ENCODE data around the gene ARMC7. TPM values are rescaled to one million over a fixed set of nuclear protein-coding genes. Genes with fewer than 3 reads are reported as not detected.

The ARMC7 gene
- total and polyA plus RNA-seq, 8 donors = 2.2 to 26.8 (median 11.4) TPM

DNA sequence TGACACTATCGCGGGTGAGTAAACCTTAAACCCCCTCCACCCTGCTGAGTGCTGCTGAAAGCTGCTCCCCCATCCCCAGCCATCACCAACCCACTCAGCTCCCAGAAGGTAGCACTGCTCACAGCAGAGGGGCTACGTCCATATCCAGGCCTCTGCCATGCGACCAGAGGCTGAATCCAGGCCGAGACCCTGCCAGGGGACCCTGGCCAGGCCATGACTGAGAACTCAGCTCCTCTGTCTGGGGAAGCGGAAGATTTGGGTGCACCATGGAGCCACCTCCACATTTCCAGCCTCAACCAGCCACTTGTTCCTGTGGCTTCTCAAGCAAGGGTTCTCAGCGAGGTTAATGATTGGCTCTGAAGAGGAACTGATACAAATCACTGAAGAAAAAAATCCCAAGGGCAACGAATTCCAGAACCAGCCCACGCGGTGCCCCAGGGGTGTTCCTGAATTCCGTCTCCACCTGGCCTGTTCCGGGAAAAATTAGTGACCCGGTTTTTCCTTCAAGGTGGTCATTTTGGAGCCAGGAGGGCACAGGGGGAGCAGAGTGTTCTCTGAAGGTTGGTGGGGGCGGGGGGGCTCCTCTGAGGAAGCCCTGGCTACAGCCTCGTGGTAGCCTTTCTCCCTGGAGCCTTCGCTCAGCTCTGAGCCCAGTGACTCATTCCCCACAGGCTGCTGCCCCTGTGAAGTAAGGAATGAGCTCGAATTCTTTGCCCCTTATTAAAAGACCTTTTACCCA is 31.3 kb upstream of the ARMC7 start:
- no peak for TF ChIP-seq POLR2A (IDR thresholded peaks at IDR 0.05)
- TF ChIP-seq POLR2AphosphoS5 (IDR thresholded peaks at IDR 0.05) = no peak
- TF ChIP-seq EP300 (IDR thresholded peaks at IDR 0.05) = no peak
- TF ChIP-seq, protein P1, sequence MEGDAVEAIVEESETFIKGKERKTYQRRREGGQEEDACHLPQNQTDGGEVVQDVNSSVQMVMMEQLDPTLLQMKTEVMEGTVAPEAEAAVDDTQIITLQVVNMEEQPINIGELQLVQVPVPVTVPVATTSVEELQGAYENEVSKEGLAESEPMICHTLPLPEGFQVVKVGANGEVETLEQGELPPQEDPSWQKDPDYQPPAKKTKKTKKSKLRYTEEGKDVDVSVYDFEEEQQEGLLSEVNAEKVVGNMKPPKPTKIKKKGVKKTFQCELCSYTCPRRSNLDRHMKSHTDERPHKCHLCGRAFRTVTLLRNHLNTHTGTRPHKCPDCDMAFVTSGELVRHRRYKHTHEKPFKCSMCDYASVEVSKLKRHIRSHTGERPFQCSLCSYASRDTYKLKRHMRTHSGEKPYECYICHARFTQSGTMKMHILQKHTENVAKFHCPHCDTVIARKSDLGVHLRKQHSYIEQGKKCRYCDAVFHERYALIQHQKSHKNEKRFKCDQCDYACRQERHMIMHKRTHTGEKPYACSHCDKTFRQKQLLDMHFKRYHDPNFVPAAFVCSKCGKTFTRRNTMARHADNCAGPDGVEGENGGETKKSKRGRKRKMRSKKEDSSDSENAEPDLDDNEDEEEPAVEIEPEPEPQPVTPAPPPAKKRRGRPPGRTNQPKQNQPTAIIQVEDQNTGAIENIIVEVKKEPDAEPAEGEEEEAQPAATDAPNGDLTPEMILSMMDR (IDR thresholded peaks at IDR 0.05) = no peak
- intact Hi-C loops (cut with DNase I; ENCODE audit: low total_unique reads) = no loop called here
- Histone ChIP-seq H3K36me3 (no peaks in the 10 kb centered on the region), H3K27ac (peak overlapping the region; percentile 77 to 87 (median 82)), H3K4me1 (peaks cover 25 to 37% (median 29%) of the 10 kb centered on the region in 4 donors), H3K27me3 (no peaks in the 10 kb centered on the region), H3K9me3 (no peaks in the 10 kb centered on the region), H3K4me3 (no peak overlapping the region)
- 48 to 63% (median 54%) methylated on average over 13 to 17 of the region's 17 CpGs for WGBS, 5 donors
- DNase-seq = peak in 1 of 2 donors; percentile 54

DNA sequence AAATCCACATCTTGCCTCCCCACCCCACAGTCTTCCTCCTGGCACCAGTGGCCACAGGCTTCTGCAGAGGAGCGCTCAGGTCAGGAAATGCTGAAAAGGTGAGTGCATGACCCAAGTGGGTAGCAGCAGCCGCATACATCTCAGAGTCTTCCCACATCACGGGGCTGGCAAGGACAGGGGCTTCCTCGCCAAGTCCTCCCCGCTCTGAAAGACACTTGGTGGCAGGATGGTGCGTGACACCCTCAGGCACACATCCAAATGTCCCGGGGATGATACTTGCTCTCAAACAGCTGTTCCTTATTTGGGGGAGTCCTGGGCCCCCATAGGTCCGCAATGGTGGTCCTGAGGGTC is 30.8 kb upstream of the ARMC7 start:
- H3K9me3 ChIP-seq = no peaks in the 10 kb centered on the region
- no peaks in the 10 kb centered on the region for H3K27me3 ChIP-seq
- no peak for DNase-seq
- H3K4me3 ChIP-seq = no peak overlapping the region
- H3K4me1 ChIP-seq = peaks cover 25 to 42% (median 29%) of the 10 kb centered on the region in 4 donors
- H3K27ac ChIP-seq = peak overlapping the region in 4 of 5 donors; percentile 81 to 87 (median 82)
- 69 to 89% (median 77%) methylated on average over 7 to 8 of the region's 8 CpGs for WGBS, 5 donors
- TF ChIP-seq, protein P1 (IDR thresholded peaks at IDR 0.05) = no peak
- no peaks in the 10 kb centered on the region for H3K36me3 ChIP-seq
- intact Hi-C loops (cut with DNase I; ENCODE audit: low total_unique reads) = no loop called here

DNA sequence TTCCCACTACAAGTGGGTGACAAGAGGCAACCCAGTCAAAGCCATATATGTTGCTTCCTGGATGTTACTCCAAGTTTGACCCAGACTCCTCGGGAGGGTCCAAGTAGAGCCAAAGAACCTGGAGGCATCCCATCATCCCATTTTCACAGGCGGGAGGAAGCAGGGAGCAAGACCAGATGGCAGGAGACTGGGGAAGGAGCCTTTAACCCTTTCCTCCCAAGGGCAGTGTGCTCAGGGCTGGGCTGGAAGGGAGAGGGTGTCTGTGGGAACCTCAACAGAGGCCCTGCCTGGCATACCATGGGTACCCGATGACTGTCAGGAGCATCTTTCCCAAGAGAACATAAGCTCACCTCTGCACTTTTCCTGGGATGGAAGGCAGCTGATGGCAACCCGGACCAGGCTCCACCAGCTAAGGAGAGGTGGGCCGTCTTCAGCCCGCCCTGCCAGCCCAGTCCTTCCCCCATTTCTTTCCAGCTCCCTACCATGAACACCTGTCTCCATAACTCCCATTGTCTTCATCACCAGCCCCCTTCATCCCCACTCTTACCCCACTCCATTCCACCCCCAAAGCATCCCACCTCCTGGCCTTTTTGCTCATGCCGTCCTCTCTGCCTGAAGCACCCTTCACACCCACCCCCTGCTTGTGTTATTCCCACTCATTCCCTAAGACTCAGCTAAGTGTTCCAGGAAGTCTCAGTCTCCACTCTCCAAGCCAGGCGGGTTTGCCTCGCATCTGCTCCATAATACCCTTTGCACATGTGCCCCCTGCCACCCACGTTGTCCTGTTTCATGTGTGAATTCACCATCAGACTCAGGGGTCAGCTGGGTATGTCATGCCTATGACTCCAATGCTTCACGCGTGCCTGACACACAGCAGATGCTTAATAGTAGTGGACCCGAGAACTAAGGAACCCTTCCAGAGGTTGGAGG is 27.9 kb upstream of the ARMC7 start:
- Histone ChIP-seq H3K4me1 (peaks cover 24 to 52% (median 28%) of the 10 kb centered on the region in 4 donors), H3K27me3 (no peaks in the 10 kb centered on the region), H3K27ac (no peak overlapping the region), H3K4me3 (no peak overlapping the region), H3K36me3 (no peaks in the 10 kb centered on the region), H3K9me3 (no peaks in the 10 kb centered on the region)
- no peak for TF ChIP-seq POLR2AphosphoS5 (IDR thresholded peaks at IDR 0.05)
- TF ChIP-seq POLR2A (IDR thresholded peaks at IDR 0.05) = no peak
- no peak for TF ChIP-seq EP300 (IDR thresholded peaks at IDR 0.05)
- TF ChIP-seq, protein P1 (IDR thresholded peaks at IDR 0.05) = no peak
- WGBS, 5 donors = 83 to 86% (median 86%) methylated on average over 13 of the region's 13 CpGs
- intact Hi-C loops (cut with DNase I; ENCODE audit: low total_unique reads) = no loop called here
- no peak for DNase-seq

DNA sequence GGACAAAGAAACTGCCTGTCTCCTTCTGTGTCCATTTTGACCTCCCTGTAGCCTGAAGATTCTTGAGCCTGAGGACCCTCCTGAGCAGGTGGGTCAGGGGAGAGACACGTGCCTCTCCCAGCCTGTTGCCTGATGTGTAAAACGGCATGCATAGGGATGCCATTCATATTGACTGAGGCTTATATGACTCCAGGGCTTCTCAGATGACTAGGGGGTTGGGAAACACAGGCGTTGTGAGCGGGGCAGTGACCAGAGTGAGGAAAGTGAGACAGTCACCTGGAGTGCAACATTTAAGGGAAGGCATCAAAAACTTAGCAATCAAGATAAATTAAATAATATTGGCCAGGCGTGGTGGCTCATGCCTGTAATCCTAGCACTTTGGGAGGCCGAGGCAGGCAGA is 27.1 kb upstream of the ARMC7 start:
- Histone ChIP-seq H3K27ac (no peak overlapping the region), H3K4me1 (peaks cover 23 to 52% (median 27%) of the 10 kb centered on the region in 4 donors), H3K4me3 (no peak overlapping the region), H3K9me3 (no peaks in the 10 kb centered on the region), H3K27me3 (no peaks in the 10 kb centered on the region), H3K36me3 (no peaks in the 10 kb centered on the region)
- intact Hi-C loops (cut with DNase I; ENCODE audit: low total_unique reads) = no loop called here
- TF ChIP-seq, protein P1 (IDR thresholded peaks at IDR 0.05) = no peak
- TF ChIP-seq POLR2AphosphoS5 (IDR thresholded peaks at IDR 0.05) (no peak), POLR2A (IDR thresholded peaks at IDR 0.05) (no peak), EP300 (IDR thresholded peaks at IDR 0.05) (no peak)
- 81 to 88% (median 85%) methylated on average over 6 of the region's 6 CpGs for WGBS, 5 donors
- DNase-seq = no peak
